Mesenchymal stem cell (in vitro differentiated cells and primary cell): ENCODE data around the gene DUS1L.

Source experiments
- DNase-seq: peaks from one replicate; pipeline ENCODE4 v3.0.0-alpha.2; 2013
- H2AFZ ChIP-seq: one replicate; pipeline ENCODE4 v1.6.1; 2013; ENCODE audit warnings: low read depth, mild to moderate bottlenecking, control low read depth, inconsistent platforms, low read length, moderate library complexity
- H2AK5ac ChIP-seq: 2 replicates; pipeline ENCODE4 v1.6.1; 2013; ENCODE audit warnings: low read length, moderate library complexity, mild to moderate bottlenecking, inconsistent platforms; ENCODE audit not compliant: severe bottlenecking
- H2BK120ac ChIP-seq: one replicate; pipeline ENCODE4 v1.6.1; 2013; ENCODE audit warnings: low read depth, mild to moderate bottlenecking, inconsistent platforms, low read length, moderate library complexity
- H2BK12ac ChIP-seq, 2 experiments: one replicate each; pipeline ENCODE4 v1.6.1; 2013; ENCODE audit warnings: inconsistent platforms in 2 of 2, low read length in 2 of 2, mild to moderate bottlenecking in 2 of 2, moderate library complexity in 2 of 2, control low read depth in 1 of 2
- H2BK15ac ChIP-seq: one replicate; pipeline ENCODE4 v1.6.1; 2013; ENCODE audit warnings: mild to moderate bottlenecking, low read depth, inconsistent platforms; ENCODE audit not compliant: poor library complexity, severe bottlenecking
- H2BK5ac ChIP-seq: 2 replicates; pipeline ENCODE4 v1.6.1; 2013; ENCODE audit warnings: low read depth, mild to moderate bottlenecking, low read length, control low read depth, inconsistent platforms; ENCODE audit not compliant: poor library complexity, severe bottlenecking
- H3K14ac ChIP-seq, 2 experiments: one replicate each; pipeline ENCODE4 v1.6.1; 2013; ENCODE audit warnings: inconsistent platforms in 2 of 2, low read length in 2 of 2, control low read depth in 1 of 2, mild to moderate bottlenecking in 1 of 2, moderate library complexity in 1 of 2
- H3K18ac ChIP-seq, 2 experiments: one replicate each; pipeline ENCODE4 v1.6.1; 2013; ENCODE audit warnings: inconsistent platforms in 2 of 2, low read length in 2 of 2, control low read depth in 1 of 2, low read depth in 1 of 2, mild to moderate bottlenecking in 1 of 2
- H3K23ac ChIP-seq, 2 experiments: one replicate each; pipeline ENCODE4 v1.6.1; 2013; ENCODE audit warnings: inconsistent platforms in 2 of 2, low read length in 2 of 2, mild to moderate bottlenecking in 2 of 2, moderate library complexity in 2 of 2, control low read depth in 1 of 2
- H3K27ac ChIP-seq: 2 replicates; pipeline ENCODE4 v1.5.1; 2013; ENCODE audit warnings: mild to moderate bottlenecking, moderate library complexity, low read length, control low read depth, inconsistent platforms; ENCODE audit not compliant: poor library complexity, severe bottlenecking
- H3K27me3 ChIP-seq, 2 experiments: 2 replicates each; pipeline versions ENCODE4 v1.6.1 to v1.7.0; 2013; ENCODE audit warnings: low read length in 2 of 2, mild to moderate bottlenecking in 2 of 2, moderate library complexity in 2 of 2, control low read depth in 1 of 2, inconsistent platforms in 1 of 2; ENCODE audit not compliant: control insufficient read depth in 1 of 2, insufficient read depth in 1 of 2
- H3K36me3 ChIP-seq, 2 experiments: 2 replicates each; pipeline versions ENCODE4 v1.6.1 to v1.7.0; 2013; ENCODE audit warnings: low read length in 2 of 2, control low read depth in 1 of 2, inconsistent platforms in 1 of 2, low read depth in 1 of 2, mild to moderate bottlenecking in 1 of 2; ENCODE audit not compliant: insufficient read depth in 2 of 2, control insufficient read depth in 1 of 2
- H3K4ac ChIP-seq, 2 experiments: one replicate each; pipeline ENCODE4 v1.6.1; 2013; ENCODE audit warnings: inconsistent platforms in 2 of 2, low read length in 2 of 2, mild to moderate bottlenecking in 2 of 2, moderate library complexity in 2 of 2, control low read depth in 1 of 2, low read depth in 1 of 2
- H3K4me1 ChIP-seq: 2 replicates; pipeline ENCODE4 v1.6.1; 2013; ENCODE audit warnings: low read depth, low read length, control low read depth; ENCODE audit not compliant: control insufficient read depth, insufficient read depth
- H3K4me2 ChIP-seq: 2 replicates; pipeline ENCODE4 v1.6.1; 2013; ENCODE audit warnings: low read length, mild to moderate bottlenecking, inconsistent platforms; ENCODE audit not compliant: poor library complexity, severe bottlenecking
- H3K4me3 ChIP-seq, 2 experiments: 2 replicates each; pipeline versions ENCODE4 v1.5.1 to v1.7.0; 2013; ENCODE audit warnings: low read length in 2 of 2, mild to moderate bottlenecking in 2 of 2, control low read depth in 1 of 2, low read depth in 1 of 2; ENCODE audit not compliant: insufficient read depth in 1 of 2
- H3K79me1 ChIP-seq: replicated peaks from 2 replicates; pipeline ENCODE4 v1.6.1; 2013; ENCODE audit warnings: mild to moderate bottlenecking, control low read depth, low read length, inconsistent platforms; ENCODE audit not compliant: poor library complexity, severe bottlenecking
- H3K9ac ChIP-seq: 2 replicates; pipeline ENCODE4 v1.7.0; 2013; ENCODE audit warnings: mild to moderate bottlenecking, low read length, moderate library complexity
- H3K9me3 ChIP-seq: 2 replicates; pipeline ENCODE4 v1.7.0; 2013; ENCODE audit warnings: mild to moderate bottlenecking, low read length; ENCODE audit not compliant: control insufficient read depth
- H4K8ac ChIP-seq: one replicate; pipeline ENCODE4 v1.6.1; 2013; ENCODE audit warnings: inconsistent platforms, mild to moderate bottlenecking, low read length, moderate library complexity
- H4K91ac ChIP-seq: one replicate; pipeline ENCODE4 v1.6.1; 2013; ENCODE audit warnings: mild to moderate bottlenecking, low read length, inconsistent platforms
- WGBS: methylation state at CpG from one replicate; pipeline ENCODE4 v1.1.7; 2013; ENCODE audit warnings: mixed read lengths; 5-methylcytosine and 5-hydroxymethylcytosine counted together

The DUS1L gene

DNA sequence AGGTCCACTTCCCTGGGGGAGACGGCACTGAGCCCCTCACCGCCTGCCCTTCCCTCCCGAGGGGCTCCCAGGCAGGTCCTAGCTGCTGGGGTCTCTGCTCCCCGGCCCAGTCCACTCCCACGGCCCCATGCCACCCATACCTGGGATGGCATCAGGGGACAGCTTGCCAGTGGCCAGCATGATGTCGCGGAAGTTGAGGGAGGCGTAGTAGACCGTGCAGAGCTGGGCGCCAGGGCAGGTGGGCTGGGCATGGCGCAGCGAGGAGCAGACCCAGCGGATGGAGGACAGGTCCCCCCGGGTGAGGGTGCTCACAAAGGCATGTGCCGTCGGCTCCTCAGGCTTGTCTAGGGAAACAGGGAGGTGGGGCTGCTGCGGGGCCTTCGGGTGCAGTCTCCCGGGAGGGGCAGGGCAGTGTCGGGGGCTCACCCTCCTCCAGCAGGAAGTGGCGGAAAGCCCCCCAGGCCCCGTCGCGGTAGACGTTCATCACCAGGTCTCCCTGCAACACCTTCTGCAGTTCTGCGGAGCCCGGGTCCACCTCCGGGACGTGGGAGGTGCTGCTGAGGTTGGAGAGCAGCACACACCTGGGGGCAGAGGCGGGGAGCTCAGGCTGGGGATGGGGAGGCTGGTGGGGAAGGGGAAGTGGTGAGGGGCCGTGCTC is 18.9 kb upstream of the DUS1L start:
- H2BK5ac ChIP-seq = no peak overlapping the region
- H3K14ac ChIP-seq = no peak overlapping the region
- H3K23ac ChIP-seq = no peak overlapping the region
- peaks cover 52% of the 10 kb centered on the region for H3K79me1 ChIP-seq
- no peaks in the 10 kb centered on the region for H3K27me3 ChIP-seq
- H2BK15ac ChIP-seq = no peak overlapping the region
- H3K4me3 ChIP-seq = no peak overlapping the region
- H3K9ac ChIP-seq = no peak overlapping the region
- no peak overlapping the region for H4K8ac ChIP-seq
- H3K9me3 ChIP-seq = no peaks in the 10 kb centered on the region
- H3K27ac ChIP-seq = no peak overlapping the region
- no peak overlapping the region for H4K91ac ChIP-seq
- H2BK12ac ChIP-seq = no peak overlapping the region
- H3K4me1 ChIP-seq = peaks cover 3% of the 10 kb centered on the region
- no peak overlapping the region for H2AK5ac ChIP-seq
- no peak overlapping the region for H3K4ac ChIP-seq
- 97% methylated on average over 31 of the region's 31 CpGs for WGBS
- no peak for DNase-seq
- H3K18ac ChIP-seq = no peak overlapping the region
- no peak overlapping the region for H2BK120ac ChIP-seq
- H3K36me3 ChIP-seq = peaks cover 97 to 100% of the 10 kb centered on the region in 2 experiments
- H2AFZ ChIP-seq = no peak overlapping the region
- H3K4me2 ChIP-seq = no peak overlapping the region

- WGBS = 96% methylated on average over 48 of the region's 55 CpGs
- no peak overlapping the region for H2BK12ac ChIP-seq
- H3K4me1 ChIP-seq = peaks cover 3% of the 10 kb centered on the region
- no peak overlapping the region for H3K9ac ChIP-seq
- H3K79me1 ChIP-seq = peaks cover 52% of the 10 kb centered on the region
- no peak for DNase-seq
- H4K8ac ChIP-seq = peak overlapping the region; percentile 23
- peak overlapping the region; percentile 77 for H4K91ac ChIP-seq
- no peaks in the 10 kb centered on the region for H3K27me3 ChIP-seq
- H2BK15ac ChIP-seq = no peak overlapping the region
- no peak overlapping the region for H2AFZ ChIP-seq
- no peak overlapping the region for H3K4ac ChIP-seq
- H3K27ac ChIP-seq = no peak overlapping the region
- H3K36me3 ChIP-seq = peaks cover 95 to 100% of the 10 kb centered on the region in 2 experiments
- H3K23ac ChIP-seq = no peak overlapping the region
- H3K18ac ChIP-seq = no peak overlapping the region
- H3K9me3 ChIP-seq = no peaks in the 10 kb centered on the region
- H2AK5ac ChIP-seq = no peak overlapping the region
- no peak overlapping the region for H3K14ac ChIP-seq
- no peak overlapping the region for H2BK5ac ChIP-seq
- no peak overlapping the region for H3K4me3 ChIP-seq
- H3K4me2 ChIP-seq = no peak overlapping the region
- H2BK120ac ChIP-seq = no peak overlapping the region
Observed at GRCh38 chr17:82083533-82084359, 18.1 kb upstream of the DUS1L start.

DNA sequence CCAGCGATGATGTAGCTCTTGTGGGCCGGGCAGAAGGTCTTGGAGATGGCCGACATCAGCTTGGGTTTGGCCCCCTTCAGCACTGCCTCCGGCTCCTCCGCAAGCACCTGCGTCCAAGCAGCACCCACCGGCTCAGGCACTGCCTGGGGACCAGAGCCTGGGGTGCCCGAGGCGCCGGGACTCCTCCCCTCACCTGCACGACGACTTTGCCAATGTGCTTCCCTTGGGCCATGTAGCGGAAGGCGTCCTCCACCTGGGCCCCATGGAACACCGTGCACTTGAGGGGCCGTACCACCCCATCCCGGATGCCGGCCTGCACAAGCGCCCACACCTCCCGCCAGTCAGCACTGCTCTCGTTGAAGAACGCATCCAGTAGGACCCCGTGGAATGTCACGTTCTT is 17.4 kb upstream of the DUS1L start:
- Histone ChIP-seq H2AK5ac (no peak overlapping the region), H3K18ac (no peak overlapping the region), H3K36me3 (peaks cover 91 to 100% of the 10 kb centered on the region in 2 experiments), H3K4me2 (no peak overlapping the region), H2BK5ac (no peak overlapping the region), H4K91ac (no peak overlapping the region), H3K79me1 (peaks cover 47% of the 10 kb centered on the region), H2BK12ac (no peak overlapping the region), H3K14ac (no peak overlapping the region), H2BK120ac (no peak overlapping the region), H2BK15ac (no peak overlapping the region), H3K27ac (no peak overlapping the region), H3K27me3 (no peaks in the 10 kb centered on the region), H3K4me1 (peaks cover 3% of the 10 kb centered on the region), H4K8ac (no peak overlapping the region), H3K4ac (no peak overlapping the region), H3K9ac (no peak overlapping the region), H3K9me3 (no peaks in the 10 kb centered on the region), H3K4me3 (no peak overlapping the region), H3K23ac (no peak overlapping the region), H2AFZ (no peak overlapping the region)
- WGBS = 98% methylated on average over 24 of the region's 24 CpGs
- DNase-seq = no peak

DNA sequence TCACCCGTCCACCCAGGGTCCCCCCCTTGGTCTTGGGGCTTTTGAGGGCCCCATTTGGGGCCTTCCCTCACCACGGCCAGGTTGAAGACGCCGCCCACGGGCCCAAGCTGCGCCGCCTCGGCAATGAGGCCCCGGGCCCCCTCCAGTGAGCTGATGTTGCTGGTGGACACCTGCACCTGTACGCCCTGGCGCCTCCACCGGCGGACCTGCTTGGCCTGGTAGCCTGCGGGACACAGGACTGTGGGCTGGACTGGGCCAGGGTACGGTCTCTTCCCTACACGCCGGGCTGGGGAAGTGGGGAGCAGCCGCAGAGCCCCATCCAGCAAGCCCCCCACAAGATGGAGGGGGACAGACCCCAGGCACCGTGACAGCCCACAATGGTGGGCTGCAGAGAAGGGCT is 16.9 kb upstream of the DUS1L start:
- Histone ChIP-seq H4K91ac (no peak overlapping the region), H2AFZ (no peak overlapping the region), H2BK12ac (no peak overlapping the region), H3K27me3 (no peaks in the 10 kb centered on the region), H3K27ac (no peak overlapping the region), H2BK5ac (no peak overlapping the region), H3K4me1 (peaks cover 3% of the 10 kb centered on the region), H2BK120ac (no peak overlapping the region), H3K36me3 (peaks cover 90 to 100% of the 10 kb centered on the region in 2 experiments), H3K14ac (no peak overlapping the region), H3K4ac (no peak overlapping the region), H2AK5ac (no peak overlapping the region), H2BK15ac (no peak overlapping the region), H3K4me3 (no peak overlapping the region), H3K9me3 (no peaks in the 10 kb centered on the region), H3K18ac (no peak overlapping the region), H3K9ac (no peak overlapping the region), H3K79me1 (peaks cover 43% of the 10 kb centered on the region), H3K23ac (no peak overlapping the region), H4K8ac (no peak overlapping the region), H3K4me2 (no peak overlapping the region)
- no peak for DNase-seq
- WGBS = 93% methylated on average over 19 of the region's 19 CpGs
